ENCODE data around the gene KHDC4. TPM values are rescaled to one million over a fixed set of nuclear protein-coding genes. Genes with fewer than 3 reads are reported as not detected.

The KHDC4 gene
- total and polyA plus RNA-seq, 2 of the 13 experiments (the other 11 are each of a cell fraction or from before 2014, with no cell fraction given): 33.5 to 92.0 TPM

- TF ChIP-seq ARID4A (CRISPR knock-in tag; IDR thresholded peaks at IDR 0.05; ENCODE audit: borderline replicate concordance): no peak
- no peak for TF ChIP-seq ZNF10 (CRISPR knock-in tag; IDR thresholded peaks at IDR 0.05; ENCODE audit: borderline replicate concordance, low read depth)
- TF ChIP-seq ZNF782 (CRISPR knock-in tag; IDR thresholded peaks at IDR 0.05; ENCODE audit: borderline replicate concordance): no peak
Measured at GRCh38 chr1:155871390-155871789, 62.8 kb downstream of the KHDC4 start (continued).

- FAIRE-seq (no peak), DNase-seq (ENCODE audit: low spot score) (no peak), ATAC-seq (peak; percentile 92)
- ChIA-PET CTCF (ENCODE audit: low intra/inter-chr PET ratio, low total read pairs) (no interaction called here), POLR2A (interaction anchor here (1.7 kb wide), 1 partner anchor 15 kb away, joined by 3 read pairs; no protein-coding TSS in a partner anchor)
- peaks cover 5 to 39% of the 10 kb centered on the region in 2 experiments; a peak in 4 of 5 replicates for H3K27me3 ChIP-seq (ENCODE audit: control insufficient read depth in 1 of 2, insufficient read depth in 2 of 2, low read length in 2 of 2)
- intact Hi-C loops (cut with micrococcal nuclease; ENCODE audit: unreplicated experiment): no loop called here
- 0% methylated on average over 5 of the region's 8 CpGs for WGBS (ENCODE audit: low lambda C conversion rate)
- no peaks in the 10 kb centered on the region for H3K36me3 ChIP-seq (replicated peaks in 1 of 2; ENCODE audit: control insufficient read depth in 1 of 2, insufficient read depth in 2 of 2, low read length in 2 of 2)
- no peaks in the 10 kb centered on the region for H4K20me1 ChIP-seq (ENCODE audit: insufficient read depth, low read length)
- no peak overlapping the region for H2AFZ ChIP-seq (ENCODE audit: low read length)
- BruUV-seq (replicated peaks): no TSS peak
- peak overlapping the region; percentile 28; the same call in 1 of the 2 replicates for H3K4me2 ChIP-seq (ENCODE audit: low read depth, low read length)
- no peak overlapping the region for H3K27ac ChIP-seq (ENCODE audit: extremely low read length, insufficient read depth, low read length)
- no peak overlapping the region for H3K9ac ChIP-seq (ENCODE audit: insufficient read depth, low read depth, low read length)
- in situ Hi-C loops (cut with HindIII; ENCODE audit: extremely low pct_ligation_motif_present, low pct_unique_long_range_greater_than_20kb): no loop called here
- TF ChIP-seq THAP9 (CRISPR knock-in tag; IDR thresholded peaks at IDR 0.05; ENCODE audit: borderline replicate concordance) (no peak), ZNF768 (CRISPR knock-in tag; IDR thresholded peaks at IDR 0.05) (0 out of 2 replicates have a peak, but pooled peaks have one; percentile 24), ZKSCAN5 (CRISPR knock-in tag; IDR thresholded peaks at IDR 0.05) (peak; percentile 74; the same call in 1 of the 2 replicates)
- no peaks in the 10 kb centered on the region for H3K9me3 ChIP-seq (ENCODE audit: low read length)
- H3K4me3 ChIP-seq (replicated peaks in 1 of 3; ENCODE audit: insufficient read depth in 1 of 3, low read depth in 2 of 3, low read length in 3 of 3): no peak overlapping the region
- no peaks in the 10 kb centered on the region for H3K79me2 ChIP-seq (ENCODE audit: insufficient read depth, low read length)
- peaks cover 15% of the 10 kb centered on the region for H3K4me1 ChIP-seq (ENCODE audit: insufficient read depth, low read length)
Measured at GRCh38 chr1:155867766-155868165, 66.4 kb downstream of the KHDC4 start.
